ENCODE measurements around the gene HEXD. TPM values are rescaled to one million over a fixed set of nuclear protein-coding genes. Genes with fewer than 3 reads are reported as not detected.

The HEXD gene
- total and polyA plus RNA-seq, 10 of the 15 experiments (the other 5 are each of a cell fraction or from before 2014, with no cell fraction given): 1.6 to 24.2 (median 7.0) TPM

DNA sequence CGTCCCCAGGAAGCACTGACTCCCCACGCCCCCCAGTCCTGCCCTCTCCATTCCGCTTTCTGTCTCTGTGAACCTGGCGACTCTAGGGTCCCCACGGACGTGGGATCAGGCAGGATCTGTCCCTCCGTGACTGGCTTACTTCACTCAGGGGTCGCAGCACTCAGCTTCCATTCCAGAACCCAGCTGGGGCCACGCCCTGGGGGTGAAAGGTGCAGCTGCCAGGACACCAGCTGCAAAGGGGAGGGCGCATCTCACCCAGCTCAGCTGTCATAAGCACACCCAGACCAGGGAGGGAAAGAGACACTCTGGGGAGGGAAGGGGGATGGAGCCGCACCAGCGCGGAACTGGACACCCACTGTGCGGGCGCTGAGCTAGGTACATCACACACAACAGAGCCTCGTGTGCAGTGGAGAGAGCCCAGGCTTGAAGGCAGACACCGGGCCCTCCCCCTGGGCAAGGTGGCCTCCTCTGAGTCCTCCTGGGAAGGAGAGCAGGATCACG lies 18.5 kb upstream of the HEXD start:
- Histone ChIP-seq H3K9me3 (replicated peaks; ENCODE audit: control insufficient read depth, insufficient read depth, low read length) (no peaks in the 10 kb centered on the region), H2AFZ (ENCODE audit: control insufficient read depth, low read depth, low read length) (no peak overlapping the region), H3K36me3 (ENCODE audit: control insufficient read depth in 2 of 2, insufficient read depth in 2 of 2, low read length in 1 of 2) (peaks cover 2 to 14% of the 10 kb centered on the region in 2 experiments; a peak in 3 of 4 replicates), H4K20me1 (ENCODE audit: control insufficient read depth, insufficient read depth) (no peaks in the 10 kb centered on the region), H3K79me2 (ENCODE audit: control insufficient read depth, insufficient read depth, low read length) (no peaks in the 10 kb centered on the region), H3K4me3 (no peak overlapping the region), H3K4me1 (ENCODE audit: control insufficient read depth, insufficient read depth, low read length) (peaks cover 6% of the 10 kb centered on the region; the same call in 1 of the 2 replicates), H3K27me3 (replicated peaks in 1 of 2; ENCODE audit: control insufficient read depth in 2 of 2, insufficient read depth in 2 of 2, low read length in 1 of 2) (no peaks in the 10 kb centered on the region), H3K4me2 (ENCODE audit: control insufficient read depth, insufficient read depth) (no peak overlapping the region), H3K9ac (ENCODE audit: control insufficient read depth, insufficient read depth, low read length) (no peak overlapping the region), H3K27ac (ENCODE audit: control insufficient read depth, insufficient read depth) (no peak overlapping the region)
- FAIRE-seq: no peak
- SMC1A ChIA-PET (ENCODE audit: uncharacterized antibody, unreplicated experiment): interaction anchor here (0.9 to 1.7 kb wide), 6 partner anchors 10 to 245 kb away, joined by 3 to 5 read pairs (median 4); no protein-coding TSS in a partner anchor
- no TSS peak for BruUV-seq (replicated peaks)
- POLR2A ChIA-PET: interaction anchor here (1.0 to 1.2 kb wide), 2 partner anchors 19 to 31 kb away, joined by 3 read pairs; no protein-coding TSS in a partner anchor
- RAD21 ChIA-PET (ENCODE audit: unreplicated experiment): interaction anchor here (0.9 kb wide), 1 partner anchor 49 kb away, joined by 3 read pairs; no protein-coding TSS in a partner anchor
- no peak for ATAC-seq
- DNase-seq (ENCODE audit: low read depth, low spot score): no peak
- TF ChIP-seq, protein P1, sequence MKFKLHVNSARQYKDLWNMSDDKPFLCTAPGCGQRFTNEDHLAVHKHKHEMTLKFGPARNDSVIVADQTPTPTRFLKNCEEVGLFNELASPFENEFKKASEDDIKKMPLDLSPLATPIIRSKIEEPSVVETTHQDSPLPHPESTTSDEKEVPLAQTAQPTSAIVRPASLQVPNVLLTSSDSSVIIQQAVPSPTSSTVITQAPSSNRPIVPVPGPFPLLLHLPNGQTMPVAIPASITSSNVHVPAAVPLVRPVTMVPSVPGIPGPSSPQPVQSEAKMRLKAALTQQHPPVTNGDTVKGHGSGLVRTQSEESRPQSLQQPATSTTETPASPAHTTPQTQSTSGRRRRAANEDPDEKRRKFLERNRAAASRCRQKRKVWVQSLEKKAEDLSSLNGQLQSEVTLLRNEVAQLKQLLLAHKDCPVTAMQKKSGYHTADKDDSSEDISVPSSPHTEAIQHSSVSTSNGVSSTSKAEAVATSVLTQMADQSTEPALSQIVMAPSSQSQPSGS (IDR thresholded peaks at IDR 0.05; ENCODE audit: low read length): no peak
- TF ChIP-seq FOXM1 (IDR thresholded peaks at IDR 0.05; ENCODE audit: low read depth, low read length): no peak
- CTCF ChIA-PET: interaction anchor here (1.0 to 1.5 kb wide), 4 partner anchors 33 to 362 kb away, joined by 3 to 4 read pairs (median 3); partner anchors contain the start of gene DCXR
- intact Hi-C loops (cut with micrococcal nuclease; ENCODE audit: unreplicated experiment): loop anchor here (5.0 kb wide), 1 partner anchor 32 kb away; no protein-coding TSS in a partner anchor
- in situ Hi-C loops (cut with MboI): no loop called here
- WGBS (ENCODE audit: insufficient coverage, insufficient replicate concordance, low lambda C conversion rate, missing lambda C conversion rate): 91% methylated on average over 18 of the region's 18 CpGs

DNA sequence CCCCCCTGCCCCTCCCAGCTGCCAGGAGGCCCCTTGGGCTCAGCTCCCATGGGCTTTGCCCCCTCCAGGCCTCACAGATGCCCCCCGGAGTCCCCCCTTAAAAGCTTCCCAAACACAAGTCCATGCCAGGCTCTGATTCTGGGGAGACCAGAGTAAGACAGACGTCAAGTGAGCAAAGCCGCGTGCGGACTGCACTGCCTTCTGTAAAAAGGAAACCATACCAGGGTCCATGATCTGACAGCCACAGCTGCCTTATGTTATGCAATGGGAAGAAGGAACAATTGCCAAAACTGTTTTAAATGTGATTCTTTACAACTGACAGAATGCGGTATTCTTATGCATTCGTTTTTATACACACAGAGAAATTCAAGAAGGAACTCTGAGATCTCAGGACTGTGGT lies 17.9 kb upstream of the HEXD start:
- ChIA-PET POLR2A (interaction anchor here (1.0 to 1.2 kb wide), 2 partner anchors 19 to 32 kb away, joined by 3 read pairs; no protein-coding TSS in a partner anchor), CTCF (interaction anchor here (0.9 to 1.5 kb wide), 5 partner anchors 33 to 362 kb away, joined by 3 to 4 read pairs (median 3); partner anchors contain the start of gene DCXR), RAD21 (ENCODE audit: unreplicated experiment) (interaction anchor here (0.9 kb wide), 1 partner anchor 49 kb away, joined by 3 read pairs; no protein-coding TSS in a partner anchor), SMC1A (ENCODE audit: uncharacterized antibody, unreplicated experiment) (interaction anchor here (0.9 to 1.7 kb wide), 5 partner anchors 10 to 245 kb away, joined by 3 to 5 read pairs (median 4); no protein-coding TSS in a partner anchor)
- Histone ChIP-seq H3K36me3 (ENCODE audit: control insufficient read depth in 2 of 2, insufficient read depth in 2 of 2, low read length in 1 of 2) (peaks cover 2 to 14% of the 10 kb centered on the region in 2 experiments; a peak in 3 of 4 replicates), H4K20me1 (ENCODE audit: control insufficient read depth, insufficient read depth) (no peaks in the 10 kb centered on the region), H3K27me3 (replicated peaks in 1 of 2; ENCODE audit: control insufficient read depth in 2 of 2, insufficient read depth in 2 of 2, low read length in 1 of 2) (no peaks in the 10 kb centered on the region), H3K4me3 (no peak overlapping the region), H3K9me3 (replicated peaks; ENCODE audit: control insufficient read depth, insufficient read depth, low read length) (no peaks in the 10 kb centered on the region), H3K4me1 (ENCODE audit: control insufficient read depth, insufficient read depth, low read length) (peaks cover 6% of the 10 kb centered on the region; the same call in 1 of the 2 replicates), H3K4me2 (ENCODE audit: control insufficient read depth, insufficient read depth) (no peak overlapping the region), H3K9ac (ENCODE audit: control insufficient read depth, insufficient read depth, low read length) (no peak overlapping the region), H3K27ac (ENCODE audit: control insufficient read depth, insufficient read depth) (no peak overlapping the region), H3K79me2 (ENCODE audit: control insufficient read depth, insufficient read depth, low read length) (no peaks in the 10 kb centered on the region), H2AFZ (ENCODE audit: control insufficient read depth, low read depth, low read length) (no peak overlapping the region)
- ATAC-seq (no peak), FAIRE-seq (peak; percentile 61), DNase-seq (ENCODE audit: low read depth, low spot score) (no peak)
- BruUV-seq (replicated peaks): no TSS peak
- in situ Hi-C loops (cut with MboI): no loop called here
- intact Hi-C loops (cut with micrococcal nuclease; ENCODE audit: unreplicated experiment): loop anchor here (5.0 kb wide), 1 partner anchor 33 kb away; no protein-coding TSS in a partner anchor
- WGBS (ENCODE audit: insufficient coverage, insufficient replicate concordance, low lambda C conversion rate, missing lambda C conversion rate): 90% methylated on average over 7 of the region's 7 CpGs
- TF ChIP-seq TCF12 (IDR thresholded peaks at IDR 0.05; ENCODE audit: low read depth, low read length): no peak

Measured in GM12878 (cell line).